GM19351 (cell line): ENCODE results near the gene LRPPRC.

ENCODE experiments used
- ATAC-seq: cut with Tn5 transposase; IDR thresholded peaks from one replicate; pipeline ENCODE4 v1.9.1; 2021; ENCODE audit warnings: mild to moderate bottlenecking, moderate library complexity; ENCODE audit not compliant: unreplicated experiment

Gene LRPPRC

GRCh38 chr2:43874776-43875451, 120.9 kb downstream of the LRPPRC start:
- ATAC-seq, result no peak

GRCh38 chr2:43872151-43872550, 123.6 kb downstream of the LRPPRC start:
- ATAC-seq, result no peak

GRCh38 chr2:43855292-43855691, 140.5 kb downstream of the LRPPRC start:
- no peak for ATAC-seq

GRCh38 chr2:43854671-43855070, 141.1 kb downstream of the LRPPRC start:
- no peak for ATAC-seq

DNA sequence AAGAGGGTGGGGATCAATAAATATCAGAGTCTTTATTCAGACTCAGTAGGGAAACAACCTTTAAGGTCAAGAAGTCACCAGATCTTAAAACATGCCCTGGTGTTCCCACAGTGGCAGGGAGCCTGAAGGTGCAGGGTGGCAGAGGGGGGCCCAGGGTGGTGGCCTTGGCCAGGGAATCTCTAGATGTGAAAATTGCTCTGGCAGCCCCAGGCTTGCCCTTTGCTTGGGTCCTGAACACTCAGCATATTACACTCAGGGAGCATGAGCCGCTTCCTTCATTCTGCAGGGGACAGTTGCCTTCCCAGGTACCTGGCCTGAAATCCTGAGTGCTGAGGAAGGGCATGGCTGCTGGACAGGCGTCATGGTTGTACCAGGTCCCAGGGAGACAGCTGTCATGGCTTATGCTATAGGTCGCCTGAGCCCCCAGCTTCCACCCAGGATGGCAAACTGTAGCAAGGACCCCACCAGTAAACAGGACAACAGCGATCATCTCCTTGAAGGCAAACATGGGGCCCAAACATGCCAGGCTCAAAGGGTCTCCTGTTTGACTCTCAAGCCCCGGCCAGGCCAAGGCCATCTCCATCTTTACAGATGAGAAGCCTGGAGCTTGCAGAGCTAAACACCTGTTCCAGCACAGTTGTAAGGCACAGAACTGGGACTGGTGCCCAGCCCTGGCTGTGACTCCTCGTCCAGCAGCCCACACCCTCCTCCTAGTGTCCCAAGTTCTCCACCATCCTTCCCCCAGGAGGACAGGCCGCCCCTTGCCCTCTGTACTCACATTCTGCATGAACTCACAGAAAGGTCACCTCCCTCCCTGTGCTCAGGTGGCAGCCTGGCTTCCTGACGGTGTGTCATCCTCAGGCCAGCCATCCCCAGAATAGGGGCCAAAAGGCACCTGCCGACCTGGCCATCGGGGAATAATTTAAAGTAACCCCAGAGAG, 142.4 kb downstream of the LRPPRC start:
- no peak for ATAC-seq

GRCh38 chr2:43852196-43852730, 143.5 kb downstream of the LRPPRC start:
- no peak for ATAC-seq

- ATAC-seq, result no peak
Observed at GRCh38 chr2:43851011-43851980, 144.5 kb downstream of the LRPPRC start.

DNA sequence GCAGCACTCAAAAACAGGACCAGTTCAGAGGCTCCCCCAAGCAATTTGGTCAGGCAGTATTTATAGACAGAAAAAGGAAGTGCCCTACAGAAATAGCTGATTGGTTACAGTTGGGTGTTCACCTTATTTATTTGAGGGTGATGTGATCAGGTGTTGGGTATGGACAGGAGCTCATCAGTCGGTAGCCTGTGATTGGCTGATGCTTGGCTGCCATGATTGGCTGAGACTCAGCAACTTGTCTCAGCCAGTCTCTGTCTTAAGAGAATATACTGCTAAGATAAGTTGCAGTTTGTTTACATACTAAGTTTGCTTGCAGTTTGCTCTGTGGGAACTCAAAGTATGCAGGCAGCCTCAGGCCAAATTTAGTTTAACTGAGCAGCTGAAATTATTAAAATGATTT, 147.6 kb downstream of the LRPPRC start:
- ATAC-seq, result no peak

GRCh38 chr2:43846140-43846793, 149.5 kb downstream of the LRPPRC start:
- no peak for ATAC-seq

DNA sequence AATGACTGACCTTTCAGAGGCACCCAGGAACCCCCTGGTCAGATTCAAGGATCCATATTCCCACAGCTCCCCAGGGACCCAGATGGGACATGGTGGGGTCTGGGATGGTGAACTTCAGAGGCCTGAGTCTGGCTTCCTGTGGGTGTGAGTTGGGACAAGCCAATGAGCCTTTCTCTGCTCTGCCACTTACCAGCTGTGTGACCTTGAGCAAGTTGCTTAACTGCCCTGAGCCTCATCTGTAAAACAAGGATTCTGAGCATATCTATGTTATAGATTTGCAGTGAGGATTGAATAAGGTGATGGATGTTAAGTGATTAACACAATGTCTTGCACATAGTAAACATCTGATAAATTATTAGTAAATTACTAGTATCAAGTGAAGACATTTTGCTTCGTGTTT, 150.6 kb downstream of the LRPPRC start:
- no peak for ATAC-seq

DNA sequence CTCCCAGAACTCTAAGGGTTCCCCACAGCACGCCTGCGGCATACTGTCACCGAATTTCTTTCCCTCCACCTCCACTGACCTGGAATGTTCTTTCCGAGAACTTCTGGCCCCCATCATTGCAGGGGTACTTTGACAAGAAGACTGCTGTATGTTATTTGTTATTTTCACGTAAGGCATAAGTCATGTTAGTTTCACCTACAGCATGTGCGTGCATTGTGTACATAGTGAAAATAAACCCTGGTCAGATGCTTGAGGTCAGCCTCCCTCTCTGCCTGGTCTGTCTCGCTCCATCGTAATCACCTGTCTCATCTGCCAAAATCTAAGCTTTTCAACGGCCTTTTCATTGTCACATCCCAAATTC, 152.9 kb downstream of the LRPPRC start:
- no peak for ATAC-seq

- ATAC-seq, result no peak
Observed at GRCh38 chr2:43841949-43842865, 153.6 kb downstream of the LRPPRC start.

DNA sequence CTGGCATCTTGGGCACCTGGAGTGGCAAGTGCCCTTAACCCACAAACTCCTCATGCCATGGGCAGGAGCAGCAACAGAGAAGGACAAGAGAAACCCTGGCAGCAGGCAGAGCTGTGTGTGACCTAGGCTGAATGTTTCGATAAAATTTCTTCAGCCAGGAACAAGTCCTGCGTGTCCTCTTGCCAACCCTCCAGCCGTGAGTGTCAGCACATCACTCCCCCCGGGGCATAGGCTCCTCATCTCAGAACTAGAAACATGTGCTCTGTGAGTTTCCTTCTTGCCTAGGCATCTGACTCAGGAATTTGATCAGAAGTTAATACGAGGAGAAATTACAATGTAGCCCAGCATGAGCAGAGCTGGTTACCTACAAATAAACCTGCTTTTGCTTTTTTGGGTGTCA, 154.8 kb downstream of the LRPPRC start:
- no peak for ATAC-seq

DNA sequence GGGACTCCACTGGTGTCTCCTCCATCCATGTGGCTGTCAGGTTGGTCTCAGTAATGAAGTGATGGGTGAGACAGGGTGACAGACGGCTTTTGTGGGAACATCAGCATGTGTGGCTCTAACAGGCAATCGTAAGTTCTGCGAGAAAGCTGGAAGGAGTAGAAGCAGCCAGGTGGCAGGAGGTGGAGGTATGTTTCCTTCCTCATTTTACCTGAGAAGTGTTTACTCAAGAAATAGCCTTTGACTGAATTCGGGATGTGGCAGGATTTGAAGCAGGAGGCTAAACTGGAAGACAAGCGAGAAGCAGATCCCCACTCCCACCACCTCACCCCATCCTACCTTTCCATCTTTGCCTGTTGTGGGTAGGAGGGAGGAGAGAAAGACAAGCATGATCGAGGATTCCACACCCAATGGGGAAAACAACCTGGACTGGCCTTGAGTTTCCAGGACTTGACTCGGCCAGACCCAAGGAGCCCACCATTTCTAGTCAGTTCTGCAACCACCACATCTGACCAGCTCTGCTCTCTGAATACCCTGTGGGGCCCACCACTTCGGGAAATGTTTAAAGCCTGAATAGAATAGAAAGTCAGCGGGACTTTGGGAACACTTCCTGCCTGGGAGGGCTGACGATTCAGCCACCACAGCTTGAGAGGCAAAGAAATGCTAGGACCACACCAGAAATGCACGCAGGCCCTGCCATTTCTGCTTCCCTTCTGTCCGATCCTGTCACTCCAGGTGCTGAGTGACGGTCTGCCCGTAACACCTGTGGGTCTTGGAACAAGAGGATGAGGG, 155.8 kb downstream of the LRPPRC start:
- ATAC-seq, result no peak

DNA sequence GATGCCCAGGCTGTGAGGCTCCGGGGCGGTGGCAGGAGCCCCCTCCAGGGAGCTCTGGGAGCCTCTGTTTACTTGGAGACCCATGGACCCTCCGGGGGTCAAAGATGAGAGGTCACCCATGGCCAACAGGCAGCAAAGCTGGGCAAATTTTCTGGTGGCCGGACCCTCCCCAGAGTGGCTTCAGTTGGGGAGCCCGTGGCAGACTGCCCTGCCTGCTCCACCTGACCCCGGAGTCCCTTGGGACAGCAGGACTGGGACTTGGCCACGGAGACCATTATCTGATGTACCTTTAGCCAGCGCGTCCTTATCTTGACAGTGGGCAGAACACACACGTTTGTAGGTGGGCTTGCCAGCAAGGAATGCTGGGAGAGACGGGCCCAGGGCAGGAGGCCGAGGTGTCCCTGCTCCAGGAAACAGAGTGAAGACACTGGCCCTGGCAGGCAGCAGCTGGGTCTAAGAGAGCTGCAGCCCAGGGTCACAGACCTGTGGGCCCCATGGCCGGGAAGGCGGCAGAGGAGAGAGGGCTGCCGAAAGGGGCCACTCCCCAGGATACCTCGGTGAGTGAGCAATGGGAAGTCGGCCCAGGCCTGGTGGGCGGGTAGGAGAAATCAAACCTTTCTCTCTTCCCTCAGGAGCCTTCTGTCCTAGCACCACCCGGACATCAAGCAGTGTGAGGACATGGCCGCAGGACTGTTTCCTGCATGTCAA, 157.1 kb downstream of the LRPPRC start, which contains the start of the genes ABCG5 and ABCG8:
Gene ABCG5, minus strand, starts transcription at position 280 of the 708 bp plus-strand sequence. Its CDS starts 160 bp downstream, at position 120.
Gene ABCG8, plus strand, starts transcription at position 412 of the 708 bp plus-strand sequence. Its CDS starts 83 bp downstream, at position 495.
- ATAC-seq, result no peak

GRCh38 chr2:43837831-43838559, 157.8 kb downstream of the LRPPRC start:
- no peak for ATAC-seq

DNA sequence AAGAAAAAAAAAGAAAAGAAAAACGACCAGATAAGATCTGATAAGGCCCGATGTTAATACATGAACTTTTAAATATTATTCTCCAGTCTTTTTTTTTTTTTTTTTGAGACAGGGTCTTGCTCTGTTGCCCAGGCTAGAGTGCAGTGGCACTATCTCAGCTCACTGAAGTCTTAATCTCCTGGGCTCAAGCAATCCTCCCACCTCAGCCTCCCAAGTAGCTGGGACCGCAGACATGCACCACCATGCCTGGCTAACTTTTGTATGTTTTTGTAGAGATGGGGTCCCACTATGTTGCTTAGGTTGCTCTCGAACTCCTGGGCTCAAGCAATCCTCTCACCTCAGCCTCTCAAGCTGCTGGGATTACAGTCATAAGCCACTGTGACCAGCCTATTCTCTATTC, 158.8 kb downstream of the LRPPRC start:
- ATAC-seq, result no peak
